GM18499 (cell line): Measurements from ENCODE around the gene SLC24A3.

Experiments
- ATAC-seq: cut with Tn5 transposase; IDR thresholded peaks from one replicate; pipeline ENCODE4 v1.9.1; 2021; ENCODE audit warnings: moderate number of reproducible peaks; ENCODE audit not compliant: insufficient read depth, unreplicated experiment

The SLC24A3 gene

GRCh38 chr20:19682249-19682648 is 469.8 kb downstream of the SLC24A3 start:
- ATAC-seq: no peak

- ATAC-seq: no peak
Observed at GRCh38 chr20:19683188-19683587, 470.7 kb downstream of the SLC24A3 start.

- ATAC-seq: no peak
Observed at GRCh38 chr20:19683822-19684221, 471.4 kb downstream of the SLC24A3 start.

- no peak for ATAC-seq
Observed at GRCh38 chr20:19688031-19688806, 475.8 kb downstream of the SLC24A3 start.

GRCh38 chr20:19690462-19690861 is 478.0 kb downstream of the SLC24A3 start:
- no peak for ATAC-seq

GRCh38 chr20:19691125-19691524 is 478.7 kb downstream of the SLC24A3 start:
- ATAC-seq: no peak

GRCh38 chr20:19692100-19692499 is 479.7 kb downstream of the SLC24A3 start:
- no peak for ATAC-seq

- no peak for ATAC-seq
Observed at GRCh38 chr20:19692685-19693119, 480.3 kb downstream of the SLC24A3 start.

GRCh38 chr20:19693508-19693907 is 481.1 kb downstream of the SLC24A3 start:
- no peak for ATAC-seq

GRCh38 chr20:19695081-19695480 is 482.6 kb downstream of the SLC24A3 start:
- no peak for ATAC-seq

- no peak for ATAC-seq
Observed at GRCh38 chr20:19696620-19697019, 484.2 kb downstream of the SLC24A3 start.

- ATAC-seq: no peak
Observed at GRCh38 chr20:19697415-19697814, 485.0 kb downstream of the SLC24A3 start.

GRCh38 chr20:19699180-19699971 is 486.9 kb downstream of the SLC24A3 start:
- no peak for ATAC-seq

- no peak for ATAC-seq
Observed at GRCh38 chr20:19701429-19701828, 489.0 kb downstream of the SLC24A3 start.

- peak; percentile 67 for ATAC-seq
Observed at GRCh38 chr20:19706463-19706862, 494.0 kb downstream of the SLC24A3 start.

GRCh38 chr20:19709635-19710335 is 497.3 kb downstream of the SLC24A3 start:
- no peak for ATAC-seq

GRCh38 chr20:19710336-19711120 is 498.1 kb downstream of the SLC24A3 start:
- ATAC-seq: no peak

- ATAC-seq: no peak
Observed at GRCh38 chr20:19711126-19711525, 498.7 kb downstream of the SLC24A3 start.

- no peak for ATAC-seq
Observed at GRCh38 chr20:19712721-19713260, 500.3 kb downstream of the SLC24A3 start.
